GM23338 (cell line): ENCODE results near the gene NANOS2. TPM values are rescaled to one million over a fixed set of nuclear protein-coding genes. Genes with fewer than 3 reads are reported as not detected.

Experiments
- ATAC-seq: fragments of 200-7000 bp; cut with Tn5 transposase; 3 replicates; pipeline ENCODE4 v1.9.1; 2020
- DNase-seq: peaks from one replicate; pipeline ENCODE4 v3.0.0-alpha.2; 2015; ENCODE audit warnings: low spot score
- H2AFZ ChIP-seq: fragments of 200-600 bp; sonication (generic); 2 replicates; pipeline ENCODE4 v1.8.0; 2016; ENCODE audit warnings: antibody characterized with exemption, mild to moderate bottlenecking, moderate library complexity
- H3F3A ChIP-seq: fragments of 200-600 bp; sonication (generic); replicated peaks from 2 replicates; pipeline ENCODE4 v1.8.0; 2017; ENCODE audit warnings: antibody characterized with exemption, mixed run types, low read depth
- H3K27ac ChIP-seq: fragments of 200-600 bp; sonication (generic); 2 replicates; pipeline ENCODE4 v1.6.1; 2016; ENCODE audit warnings: low read depth
- H3K27me3 ChIP-seq: fragments of 200-600 bp; sonication (generic); 2 replicates; pipeline ENCODE4 v1.8.0; 2016; ENCODE audit warnings: mild to moderate bottlenecking, mixed run types, moderate library complexity; ENCODE audit not compliant: insufficient read depth
- H3K36me3 ChIP-seq: fragments of 200-600 bp; sonication (generic); 2 replicates; pipeline ENCODE4 v1.8.0; 2016; ENCODE audit warnings: mild to moderate bottlenecking; ENCODE audit not compliant: insufficient read depth
- H3K4me1 ChIP-seq: fragments of 200-600 bp; sonication (generic); 2 replicates; pipeline ENCODE4 v1.8.0; 2016; ENCODE audit warnings: mild to moderate bottlenecking, moderate library complexity; ENCODE audit not compliant: insufficient read depth
- H3K4me2 ChIP-seq: fragments of 200-600 bp; sonication (generic); 2 replicates; pipeline ENCODE4 v1.7.1; 2017; ENCODE audit warnings: mixed run types
- H3K4me3 ChIP-seq: fragments of 200-600 bp; sonication (generic); 2 replicates; pipeline ENCODE4 v1.6.1; 2016; ENCODE audit warnings: mixed run types
- H3K79me2 ChIP-seq: fragments of 200-600 bp; sonication (generic); replicated peaks from 2 replicates; pipeline ENCODE4 v1.8.0; 2017; ENCODE audit warnings: mild to moderate bottlenecking; ENCODE audit not compliant: insufficient read depth
- H3K9me2 ChIP-seq: fragments of 200-600 bp; sonication (generic); 2 replicates; pipeline ENCODE4 v1.8.0; 2017; ENCODE audit not compliant: insufficient read depth
- H4K20me1 ChIP-seq: fragments of 200-600 bp; sonication (generic); replicated peaks from 2 replicates; pipeline ENCODE4 v1.8.0; 2017; ENCODE audit warnings: mild to moderate bottlenecking; ENCODE audit not compliant: insufficient read depth
- H3K27ac Mint-ChIP-seq: 2 replicates; pipeline ENCODE4 v1.8.0; 2020; ENCODE audit warnings: inconsistent platforms, mild to moderate bottlenecking, moderate library complexity, mixed read lengths
- H3K27me3 Mint-ChIP-seq: 3 replicates; pipeline ENCODE4 v1.8.0; 2022; ENCODE audit warnings: low read depth, mild to moderate bottlenecking, moderate library complexity, mixed read lengths, inconsistent platforms; ENCODE audit not compliant: insufficient read depth, poor library complexity
- H3K36me3 Mint-ChIP-seq: 3 replicates; pipeline ENCODE4 v1.8.0; 2021; ENCODE audit warnings: low read depth, mild to moderate bottlenecking, inconsistent platforms, moderate library complexity, mixed read lengths
- H3K4me1 Mint-ChIP-seq: 3 replicates; pipeline ENCODE4 v1.8.0; 2020; ENCODE audit warnings: mild to moderate bottlenecking, inconsistent platforms, mixed read lengths
- H3K4me3 Mint-ChIP-seq: 3 replicates; pipeline ENCODE4 v1.8.0; 2021; ENCODE audit warnings: moderate library complexity, mild to moderate bottlenecking, inconsistent platforms, mixed read lengths
- H3K9me3 Mint-ChIP-seq: 3 replicates; pipeline ENCODE4 v1.8.0; 2020; ENCODE audit warnings: moderate library complexity, mild to moderate bottlenecking, inconsistent platforms, mixed read lengths
- POLR2AphosphoS5 ChIP-seq: IDR thresholded peaks from 2 replicates; pipeline ENCODE4 v1.6.1; 2016; ENCODE audit warnings: antibody characterized with exemption, low read depth
- STAT1 ChIP-seq: IDR thresholded peaks from one replicate; pipeline ENCODE4 v1.6.1; 2016; ENCODE audit warnings: antibody characterized with exemption; ENCODE audit not compliant: unreplicated experiment
- ZNF114 ChIP-seq: fragments of 250-450 bp; sonication (Bioruptor Pico); IDR thresholded peaks from 2 replicates; pipeline ENCODE4 v1.5.0; 2020; ENCODE audit warnings: mild to moderate bottlenecking, moderate library complexity
- polyA plus RNA-seq: library from polyadenylated mRNA; unstranded; fragments of >200 nt; fragmentation: Nextera tagmentation; extraction: Ambion mirVana; gene quantifications from 2 replicates; pipeline ENCODE4 v1.2.1, GENCODE V29; 2016
- total RNA-seq: library from RNA; depleted of rRNA; stranded (reverse); fragments of >200 nt; shearing (Covaris generic); gene quantifications from 2 replicates; pipeline ENCODE4 v1.2.3, GENCODE V29; 2014; rRNA removed

Gene NANOS2
- total and polyA plus RNA-seq, 2 experiments from 2014 or later, result 0.11 to 0.14 TPM

- H3K4me3 Mint-ChIP-seq, result peak overlapping the region; percentile 95
- H3K9me2 ChIP-seq, result no peaks in the 10 kb centered on the region
- peak overlapping the region; percentile 96 for H3K4me2 ChIP-seq
- 0 out of 2 replicates have a peak, but pooled peaks cover 9% of the 10 kb centered on the region for H3F3A ChIP-seq
- H3K4me1 Mint-ChIP-seq, result peaks cover 36% of the 10 kb centered on the region
- H3K27ac Mint-ChIP-seq, result no peak overlapping the region; the same call in 1 of the 2 replicates
- no peak for TF ChIP-seq ZNF114 (CRISPR knock-in tag)
- TF ChIP-seq STAT1, result no peak
- TF ChIP-seq POLR2AphosphoS5, result peak; percentile 32; the same call in 1 of the 2 replicates
- peaks cover 76% of the 10 kb centered on the region for H3K79me2 ChIP-seq
- H3K27me3 Mint-ChIP-seq, result peaks cover 30% of the 10 kb centered on the region
- no peak for DNase-seq
- H3K27ac ChIP-seq, result no peak overlapping the region
- H3K9me3 Mint-ChIP-seq, result no peaks in the 10 kb centered on the region
- peaks cover 9% of the 10 kb centered on the region; the same call in 1 of the 2 replicates for H3K36me3 ChIP-seq
- H3K4me1 ChIP-seq, result peaks cover 29% of the 10 kb centered on the region
- H4K20me1 ChIP-seq, result peaks cover 13% of the 10 kb centered on the region; the same call in 1 of the 2 replicates
- peaks cover 24% of the 10 kb centered on the region for H3K36me3 Mint-ChIP-seq
- peak overlapping the region; percentile 63 for H3K4me3 ChIP-seq
- no peaks in the 10 kb centered on the region for H3K27me3 ChIP-seq
- peak overlapping the region; percentile 81 for H2AFZ ChIP-seq
- ATAC-seq, result no peak
Measured at GRCh38 chr19:45863335-45863839, 51.2 kb downstream of the NANOS2 start.

Other genes starting within 250 kb of the NANOS2 start
- 0.19 and 0.42 TPM in 2 replicates for gene GIPR, start 246.6 kb downstream of the NANOS2 start, total RNA-seq
- 1.2 and 1.4 TPM in 2 replicates for gene GIPR, start 246.6 kb downstream of the NANOS2 start, polyA plus RNA-seq
- 169 and 226 TPM in 2 replicates for gene SNRPD2, start 222.8 kb downstream of the NANOS2 start, total RNA-seq
- gene SNRPD2, start 222.8 kb downstream of the NANOS2 start, polyA plus RNA-seq, result 1,375 and 1,400 TPM in 2 replicates
- 23.0 and 26.2 TPM in 2 replicates for gene QPCTL, start 222.1 kb downstream of the NANOS2 start, total RNA-seq
- 8.6 and 10.6 TPM in 2 replicates for gene QPCTL, start 222.1 kb downstream of the NANOS2 start, polyA plus RNA-seq
- gene FBXO46, start 183.9 kb downstream of the NANOS2 start, total RNA-seq, result 34.4 and 35.8 TPM in 2 replicates
- 9.4 and 12.0 TPM in 2 replicates for gene FBXO46, start 183.9 kb downstream of the NANOS2 start, polyA plus RNA-seq
- gene MEIOSIN, start 181.3 kb downstream of the NANOS2 start, total RNA-seq, result 0.16 and 0.28 TPM in 2 replicates
- 0.21 TPM in 1 of 2 replicates, not detected in the other for gene MEIOSIN, start 181.3 kb downstream of the NANOS2 start, polyA plus RNA-seq
- gene SIX5, start 145.5 kb downstream of the NANOS2 start, total RNA-seq, result 16.1 and 22.6 TPM in 2 replicates
- gene SIX5, start 145.5 kb downstream of the NANOS2 start, polyA plus RNA-seq, result 10.1 and 12.4 TPM in 2 replicates
- 18.9 and 24.0 TPM in 2 replicates for gene DMPK, start 132.3 kb downstream of the NANOS2 start, total RNA-seq
- gene DMPK, start 132.3 kb downstream of the NANOS2 start, polyA plus RNA-seq, result 9.2 and 9.8 TPM in 2 replicates
- gene DMWD, start 121.9 kb downstream of the NANOS2 start, total RNA-seq, result 33.1 and 45.6 TPM in 2 replicates
- gene DMWD, start 121.9 kb downstream of the NANOS2 start, polyA plus RNA-seq, result 11.8 and 12.1 TPM in 2 replicates
- 0.21 and 0.23 TPM in 2 replicates for gene RSPH6A, start 99.5 kb downstream of the NANOS2 start, total RNA-seq
- gene RSPH6A, start 99.5 kb downstream of the NANOS2 start, polyA plus RNA-seq, result 0.11 TPM in 1 of 2 replicates, not detected in the other
- gene SYMPK, start 51.6 kb downstream of the NANOS2 start, total RNA-seq, result 64.0 and 82.1 TPM in 2 replicates
- gene SYMPK, start 51.6 kb downstream of the NANOS2 start, polyA plus RNA-seq, result 33.9 and 36.8 TPM in 2 replicates
- 15.1 and 17.5 TPM in 2 replicates for gene FOXA3, start 50.5 kb downstream of the NANOS2 start, total RNA-seq
- gene FOXA3, start 50.5 kb downstream of the NANOS2 start, polyA plus RNA-seq, result 11.1 and 11.7 TPM in 2 replicates
- gene IRF2BP1, start 28.6 kb downstream of the NANOS2 start, total RNA-seq, result 36.0 and 41.6 TPM in 2 replicates
- gene IRF2BP1, start 28.6 kb downstream of the NANOS2 start, polyA plus RNA-seq, result 9.7 and 10.4 TPM in 2 replicates
- 6.9 and 7.9 TPM in 2 replicates for gene MYPOP, start 12.2 kb downstream of the NANOS2 start, total RNA-seq
- 2.7 and 3.0 TPM in 2 replicates for gene MYPOP, start 12.2 kb downstream of the NANOS2 start, polyA plus RNA-seq
- gene NOVA2, start 59.1 kb upstream of the NANOS2 start, total RNA-seq, result 13.7 and 14.9 TPM in 2 replicates
- 5.1 and 5.3 TPM in 2 replicates for gene NOVA2, start 59.1 kb upstream of the NANOS2 start, polyA plus RNA-seq
- gene CCDC61, start 80.7 kb upstream of the NANOS2 start, total RNA-seq, result 16.4 and 22.4 TPM in 2 replicates
- 6.7 and 9.8 TPM in 2 replicates for gene CCDC61, start 80.7 kb upstream of the NANOS2 start, polyA plus RNA-seq
- not detected in 2 replicates for gene PGLYRP1, start 108.3 kb upstream of the NANOS2 start, total RNA-seq
- 0.33 TPM in 1 of 2 replicates, not detected in the other for gene PGLYRP1, start 108.3 kb upstream of the NANOS2 start, polyA plus RNA-seq
- 0.87 and 1.0 TPM in 2 replicates for gene IGFL4, start 126.2 kb upstream of the NANOS2 start, total RNA-seq
- gene IGFL4, start 126.2 kb upstream of the NANOS2 start, polyA plus RNA-seq, result 0.06 and 0.23 TPM in 2 replicates
- gene IGFL3, start 209.9 kb upstream of the NANOS2 start, total RNA-seq, result not detected in 2 replicates
- not detected in 2 replicates for gene IGFL3, start 209.9 kb upstream of the NANOS2 start, polyA plus RNA-seq
- not detected in 2 replicates for gene IGFL2, start 233.5 kb upstream of the NANOS2 start, total RNA-seq
- not detected in 2 replicates for gene IGFL2, start 233.5 kb upstream of the NANOS2 start, polyA plus RNA-seq